Measurements from ENCODE around the gene LENEP.

LENEP gene

DNA sequence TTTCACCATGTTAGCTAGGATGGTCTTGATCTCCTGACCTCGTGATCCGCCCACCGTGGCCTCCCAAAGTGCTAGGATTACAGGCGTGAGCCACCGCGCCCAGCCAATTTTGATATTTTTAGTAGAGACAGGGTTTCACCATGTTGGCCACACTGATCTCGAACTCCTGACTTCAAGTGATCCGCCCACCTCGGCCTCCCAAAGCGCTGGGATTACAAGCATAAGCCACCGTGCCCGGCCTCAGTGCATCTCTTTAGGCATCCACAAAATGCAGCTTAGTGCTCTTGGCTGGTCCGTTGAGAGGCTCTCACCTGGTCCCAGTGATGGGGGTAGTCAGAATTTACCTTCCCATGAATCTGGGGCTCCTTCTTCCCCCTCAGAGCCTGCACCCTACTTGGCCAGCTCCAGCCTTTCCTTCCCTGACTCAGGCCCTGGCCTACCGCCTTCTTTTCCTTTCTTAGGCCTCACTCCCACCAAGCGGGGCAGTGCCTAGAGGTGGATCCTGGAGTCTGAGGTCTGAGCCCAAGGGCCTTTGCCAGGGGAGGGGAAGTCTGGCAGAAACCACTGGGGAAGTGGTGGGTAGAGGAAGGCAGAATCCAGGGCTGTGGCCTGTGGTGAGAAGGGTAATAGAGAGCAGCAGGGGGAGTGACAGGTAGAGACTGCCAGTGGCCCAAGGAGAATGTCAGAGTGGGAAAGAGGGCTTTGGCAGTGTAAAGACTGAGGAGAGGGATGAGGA is 3.7 kb downstream of the LENEP start:
- no peak overlapping the region for H3K4me3 ChIP-seq (ENCODE audit: low read length)
- TF ChIP-seq, protein P1, sequence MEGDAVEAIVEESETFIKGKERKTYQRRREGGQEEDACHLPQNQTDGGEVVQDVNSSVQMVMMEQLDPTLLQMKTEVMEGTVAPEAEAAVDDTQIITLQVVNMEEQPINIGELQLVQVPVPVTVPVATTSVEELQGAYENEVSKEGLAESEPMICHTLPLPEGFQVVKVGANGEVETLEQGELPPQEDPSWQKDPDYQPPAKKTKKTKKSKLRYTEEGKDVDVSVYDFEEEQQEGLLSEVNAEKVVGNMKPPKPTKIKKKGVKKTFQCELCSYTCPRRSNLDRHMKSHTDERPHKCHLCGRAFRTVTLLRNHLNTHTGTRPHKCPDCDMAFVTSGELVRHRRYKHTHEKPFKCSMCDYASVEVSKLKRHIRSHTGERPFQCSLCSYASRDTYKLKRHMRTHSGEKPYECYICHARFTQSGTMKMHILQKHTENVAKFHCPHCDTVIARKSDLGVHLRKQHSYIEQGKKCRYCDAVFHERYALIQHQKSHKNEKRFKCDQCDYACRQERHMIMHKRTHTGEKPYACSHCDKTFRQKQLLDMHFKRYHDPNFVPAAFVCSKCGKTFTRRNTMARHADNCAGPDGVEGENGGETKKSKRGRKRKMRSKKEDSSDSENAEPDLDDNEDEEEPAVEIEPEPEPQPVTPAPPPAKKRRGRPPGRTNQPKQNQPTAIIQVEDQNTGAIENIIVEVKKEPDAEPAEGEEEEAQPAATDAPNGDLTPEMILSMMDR (conservative IDR thresholded peaks at IDR 0.05; ENCODE audit: low read length), result no peak
- DNase-seq (ENCODE audit: low read depth), result no peak

DNA sequence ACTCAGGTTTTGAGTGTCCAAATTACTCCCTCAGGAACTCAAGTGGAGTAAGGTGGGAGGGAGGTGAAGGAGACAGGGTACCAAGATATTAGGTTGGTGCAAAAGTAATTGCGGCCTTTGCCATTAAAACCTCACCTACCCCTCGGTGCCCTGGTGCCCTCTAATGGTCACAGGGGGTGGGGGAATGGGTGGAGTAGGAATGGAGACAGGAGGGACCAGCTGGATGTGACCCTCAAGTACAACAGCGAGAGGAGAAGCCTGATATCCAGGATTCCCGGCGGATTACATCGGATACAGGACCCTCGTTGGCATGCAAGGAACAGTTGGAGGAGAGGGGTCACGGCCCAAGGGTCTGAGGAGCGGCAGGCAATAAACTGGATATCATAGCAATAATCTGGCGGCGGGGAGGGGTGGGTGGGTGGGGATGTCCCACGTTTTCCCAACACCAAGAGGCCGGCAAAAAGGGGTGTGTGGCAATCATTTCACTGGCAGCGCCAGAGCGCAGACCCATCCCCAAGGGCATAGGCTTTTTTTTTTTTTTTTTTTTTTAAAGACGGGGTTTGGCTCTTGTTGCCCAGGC is 4.9 kb downstream of the LENEP start:
- no peak overlapping the region for H3K4me3 ChIP-seq (ENCODE audit: low read length)
- TF ChIP-seq, protein P1 (conservative IDR thresholded peaks at IDR 0.05; ENCODE audit: low read length), result 0 out of 2 replicates have a peak, but pooled peaks have one; percentile 15
- DNase-seq (ENCODE audit: low read depth), result no peak

DNA sequence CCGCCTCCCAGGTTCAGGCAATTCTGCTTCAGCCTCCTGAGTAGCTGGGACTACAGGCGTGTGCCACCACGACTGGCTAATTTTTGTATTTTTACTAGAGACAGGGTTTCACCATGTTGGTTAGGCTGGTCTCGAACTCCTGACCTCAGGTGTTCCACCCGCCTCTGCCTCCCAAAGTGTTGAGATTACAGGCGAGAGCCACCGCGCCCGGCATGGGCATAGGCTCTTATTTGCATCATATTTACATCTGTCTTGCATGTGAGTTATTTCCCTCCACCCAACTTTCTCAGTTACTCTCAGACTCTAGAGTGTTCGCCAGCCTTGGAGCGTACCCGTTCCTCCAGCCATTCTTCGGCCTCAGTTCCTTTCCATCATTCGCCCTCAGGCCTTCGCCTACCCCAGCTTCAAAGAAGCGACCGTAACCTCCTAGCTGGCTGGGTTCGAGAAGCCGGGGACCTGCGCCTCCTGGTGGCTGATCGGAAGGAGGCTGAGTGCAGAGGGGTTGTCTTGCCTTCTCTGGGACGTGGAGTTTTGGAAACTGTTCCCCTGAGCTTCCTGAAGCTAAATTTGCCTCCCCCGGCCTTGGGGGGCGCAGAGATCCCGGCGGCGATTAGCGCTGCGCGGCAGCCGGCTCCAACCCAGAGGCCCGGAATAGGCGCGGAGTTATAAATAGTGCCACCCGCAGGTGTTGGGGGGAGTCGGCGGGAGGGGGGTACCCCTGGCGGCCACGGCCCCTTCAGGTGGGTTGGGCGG is 5.6 kb downstream of the LENEP start:
- TF ChIP-seq, protein P1 (conservative IDR thresholded peaks at IDR 0.05; ENCODE audit: low read length), result peak; percentile 89
- peak overlapping the region; percentile 37 for H3K4me3 ChIP-seq (ENCODE audit: low read length)
- DNase-seq (ENCODE audit: low read depth), result peak; percentile 71

DNA sequence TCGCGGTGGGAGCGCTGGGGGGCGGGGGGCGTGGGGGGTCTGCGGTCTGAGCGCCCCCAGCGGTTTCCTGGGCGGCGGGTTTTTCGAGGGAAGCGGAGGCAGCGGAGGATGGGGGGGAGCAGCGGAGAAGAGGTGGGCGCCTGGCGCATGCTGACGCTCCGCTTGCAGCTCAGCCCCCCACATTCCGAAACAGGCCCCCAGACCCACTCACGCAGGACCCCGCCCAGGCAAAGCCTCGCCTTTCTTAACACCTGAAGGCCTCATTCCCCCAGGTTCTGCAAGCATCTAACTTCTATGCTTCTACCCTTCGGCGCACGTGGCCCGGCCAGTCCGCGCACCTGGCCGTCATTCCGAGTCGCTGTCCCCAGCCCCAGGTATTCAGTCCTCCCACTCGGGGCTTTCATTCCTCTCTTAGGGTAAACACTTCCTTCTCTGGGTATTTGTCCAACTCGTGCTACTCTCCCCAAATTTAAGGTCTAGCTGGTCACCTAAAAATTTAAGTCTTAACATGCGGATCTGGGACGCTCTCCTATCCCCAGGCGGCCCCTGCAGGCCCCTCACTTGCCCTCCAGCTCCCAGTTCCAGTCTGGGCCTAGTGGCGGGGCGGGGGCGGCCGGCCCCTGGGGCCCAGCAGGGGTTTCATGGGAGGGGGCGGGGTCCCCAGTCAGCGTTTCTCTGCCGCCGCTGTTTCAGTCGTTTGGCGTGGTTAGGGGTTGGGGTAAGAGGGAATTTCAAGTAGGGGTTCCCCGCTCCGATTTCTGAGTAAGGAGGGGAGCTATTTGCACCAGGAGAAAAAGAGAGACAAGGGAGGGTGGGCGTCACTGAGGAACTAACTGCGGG is 6.4 kb downstream of the LENEP start:
- TF ChIP-seq, protein P1 (conservative IDR thresholded peaks at IDR 0.05; ENCODE audit: low read length), result no peak
- H3K4me3 ChIP-seq (ENCODE audit: low read length), result peak overlapping the region; percentile 86
- no peak for DNase-seq (ENCODE audit: low read depth)

DNA sequence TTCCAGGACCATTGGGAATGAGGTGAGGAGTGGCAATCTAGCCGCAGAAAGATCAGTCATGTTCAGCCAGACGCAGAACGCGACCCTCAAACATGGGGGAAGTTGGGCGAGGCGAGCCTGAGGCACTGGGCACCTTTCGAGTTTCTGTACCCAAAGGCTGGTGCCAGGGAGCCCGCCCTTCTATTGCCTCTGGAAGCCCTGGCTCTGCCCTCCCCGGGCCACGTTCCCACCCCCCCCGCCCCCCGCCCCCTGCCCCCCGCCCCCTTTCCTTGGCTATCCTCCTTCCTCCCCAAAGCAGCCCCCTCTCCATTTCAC is 7.0 kb downstream of the LENEP start:
- H3K4me3 ChIP-seq (ENCODE audit: low read length), result peak overlapping the region; percentile 86
- TF ChIP-seq, protein P1 (conservative IDR thresholded peaks at IDR 0.05; ENCODE audit: low read length), result no peak
- no peak for DNase-seq (ENCODE audit: low read depth)

DNA sequence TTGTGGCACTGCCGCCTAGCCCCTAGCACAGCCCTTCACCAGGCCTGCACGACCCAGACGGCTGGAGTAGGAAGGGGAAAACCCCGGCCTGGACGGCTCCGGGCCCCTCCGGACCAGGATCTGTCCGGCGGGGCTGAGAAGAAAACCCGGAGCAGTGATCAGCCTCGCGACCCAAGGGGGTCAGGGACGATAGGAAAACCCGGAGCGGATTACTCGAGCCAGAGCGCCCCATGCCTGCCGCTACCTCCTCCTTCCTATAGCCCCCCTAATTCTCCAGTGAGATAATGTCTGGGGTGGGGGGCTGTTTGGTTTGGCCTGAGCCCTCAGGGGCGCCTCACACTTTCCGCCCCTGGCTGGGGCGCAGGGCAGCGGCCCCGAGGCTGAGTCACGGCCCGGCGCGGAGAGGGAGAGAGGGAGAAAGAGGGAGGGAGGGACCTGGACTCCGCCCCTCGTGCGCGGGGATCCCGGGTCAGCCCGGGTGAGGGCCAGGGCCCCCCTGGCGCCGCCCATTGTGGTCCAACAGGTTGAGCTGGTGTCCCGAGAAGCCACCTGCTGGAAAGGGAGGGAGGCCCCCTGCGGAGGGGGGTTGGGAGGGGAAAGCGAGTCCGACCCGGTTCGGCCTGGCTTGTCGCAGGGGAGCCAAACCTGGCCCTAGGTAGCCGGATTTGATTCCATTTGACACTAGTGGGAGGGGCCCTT is 7.5 kb downstream of the LENEP start:
- H3K4me3 ChIP-seq (ENCODE audit: low read length), result peak overlapping the region; percentile 86

More for the DNA sequence above, 7.5 kb downstream of the LENEP start:
- peak; percentile 82 for DNase-seq (ENCODE audit: low read depth)
- TF ChIP-seq, protein P1 (conservative IDR thresholded peaks at IDR 0.05; ENCODE audit: low read length), result no peak
